ENCODE data around the gene ZKSCAN3. TPM values are rescaled to one million over a fixed set of nuclear protein-coding genes. Genes with fewer than 3 reads are reported as not detected.

The ZKSCAN3 gene
- polyA plus RNA-seq, 3 donors: 0.36 to 1.7 (median 1.6) TPM

DNA sequence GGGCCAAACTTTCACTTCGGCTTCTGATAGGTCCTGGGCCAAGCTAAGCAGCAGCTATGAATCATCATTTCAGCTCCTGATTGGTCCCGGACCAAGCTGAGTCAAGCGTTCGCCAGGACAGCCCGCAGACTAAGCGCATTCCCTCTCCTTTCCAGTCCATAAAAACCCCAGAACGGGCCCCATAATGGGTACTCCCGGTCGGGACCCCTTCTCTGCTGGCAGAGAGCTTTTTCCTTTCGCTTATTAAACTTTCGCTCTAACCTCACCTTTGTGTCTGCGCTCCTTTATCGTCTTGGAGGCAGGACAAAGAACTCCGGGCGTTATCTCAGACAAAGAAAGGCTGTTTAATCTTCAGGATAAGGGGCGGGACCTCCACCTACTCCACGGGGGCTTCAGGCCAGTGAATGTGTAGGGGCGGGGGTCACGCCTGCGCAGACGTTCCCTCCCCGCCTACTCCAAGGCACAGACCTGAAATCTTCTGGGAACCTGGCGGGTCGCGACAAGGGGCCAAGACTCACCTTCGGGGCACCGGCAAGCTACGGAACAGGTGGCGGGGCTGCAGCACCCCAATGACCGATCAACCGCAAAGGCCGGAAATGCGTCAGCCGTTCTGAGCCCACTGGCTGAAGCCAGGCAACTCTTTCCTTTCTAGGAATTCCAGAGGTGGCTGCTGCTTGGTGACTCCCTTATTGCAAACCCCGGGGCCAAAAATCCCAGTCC, 14.0 kb upstream of the ZKSCAN3 start, which contains the start of gene ZSCAN31:
Gene ZSCAN31, minus strand, starts transcription at position 585 of the 720 bp plus-strand sequence. CDS start 6,465 bp downstream, outside the sequence.
- TF ChIP-seq, protein P1, sequence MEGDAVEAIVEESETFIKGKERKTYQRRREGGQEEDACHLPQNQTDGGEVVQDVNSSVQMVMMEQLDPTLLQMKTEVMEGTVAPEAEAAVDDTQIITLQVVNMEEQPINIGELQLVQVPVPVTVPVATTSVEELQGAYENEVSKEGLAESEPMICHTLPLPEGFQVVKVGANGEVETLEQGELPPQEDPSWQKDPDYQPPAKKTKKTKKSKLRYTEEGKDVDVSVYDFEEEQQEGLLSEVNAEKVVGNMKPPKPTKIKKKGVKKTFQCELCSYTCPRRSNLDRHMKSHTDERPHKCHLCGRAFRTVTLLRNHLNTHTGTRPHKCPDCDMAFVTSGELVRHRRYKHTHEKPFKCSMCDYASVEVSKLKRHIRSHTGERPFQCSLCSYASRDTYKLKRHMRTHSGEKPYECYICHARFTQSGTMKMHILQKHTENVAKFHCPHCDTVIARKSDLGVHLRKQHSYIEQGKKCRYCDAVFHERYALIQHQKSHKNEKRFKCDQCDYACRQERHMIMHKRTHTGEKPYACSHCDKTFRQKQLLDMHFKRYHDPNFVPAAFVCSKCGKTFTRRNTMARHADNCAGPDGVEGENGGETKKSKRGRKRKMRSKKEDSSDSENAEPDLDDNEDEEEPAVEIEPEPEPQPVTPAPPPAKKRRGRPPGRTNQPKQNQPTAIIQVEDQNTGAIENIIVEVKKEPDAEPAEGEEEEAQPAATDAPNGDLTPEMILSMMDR (IDR thresholded peaks at IDR 0.05): no peak
- H3K4me3 Mint-ChIP-seq: no peak within 1 kb of the TSS
- Histone ChIP-seq H3K4me1 (ENCODE audit: control insufficient read depth in 1 of 2, insufficient read depth in 2 of 2, low read length in 2 of 2) (peaks cover 15 to 16% of the 10 kb centered on the region in 2 donors), H3K36me3 (replicated peaks in 1 of 2; ENCODE audit: control insufficient read depth in 1 of 2, insufficient read depth in 2 of 2, low read length in 2 of 2) (no peaks in the 10 kb centered on the region), H3K9me3 (replicated peaks in 1 of 2; ENCODE audit: control insufficient read depth in 1 of 2, insufficient read depth in 1 of 2, low read length in 2 of 2) (peaks cover 0 to 8% of the 10 kb centered on the region in 2 donors), H3K4me3 (replicated peaks in 1 of 3; ENCODE audit: low read depth in 2 of 3, low read length in 3 of 3) (peak within 1 kb of the TSS; percentile 86 to 94 (median 89)), H3K9ac (ENCODE audit: insufficient read depth, low read length, poor library complexity, severe bottlenecking) (peak within 1 kb of the TSS; percentile 76), H3K79me2 (ENCODE audit: insufficient read depth, low read length) (no peaks in the 10 kb centered on the region), H3K4me2 (replicated peaks; ENCODE audit: extremely low read depth, low read length, poor library complexity, severe bottlenecking) (peak within 1 kb of the TSS; percentile 79), H3K27me3 (ENCODE audit: control insufficient read depth in 2 of 2, insufficient read depth in 2 of 2, low read length in 2 of 2) (no peaks in the 10 kb centered on the region), H3K27ac (ENCODE audit: low read depth in 1 of 2, low read length in 2 of 2) (peak within 1 kb of the TSS; percentile 88 to 90), H4K20me1 (ENCODE audit: insufficient read depth, low read length) (no peaks in the 10 kb centered on the region), H2AFZ (ENCODE audit: insufficient read depth, low read depth, low read length, poor library complexity, severe bottlenecking) (peak within 1 kb of the TSS; percentile 89)
- H3K27me3 Mint-ChIP-seq (ENCODE audit: low read depth in 3 of 3): no peaks in the 10 kb centered on the region
- peak within 1 kb of the TSS in 1 of 7 donors; percentile 57 for H3K27ac Mint-ChIP-seq
- under 1% methylated on average over 31 of the region's 35 CpGs for WGBS (ENCODE audit: insufficient coverage)
- intact Hi-C loops (cut with micrococcal nuclease): loop anchor here (5.0 to 10.0 kb wide), 5 partner anchors 71 to 1201 kb away; partner anchors contain the start of genes NKAPL (in 1 of the 2), ZNF165 (in 1 of the 2) and ZSCAN26 (in 1 of the 2)
- peaks cover 4 to 8% (median 8%) of the 10 kb centered on the region in 7 donors for H3K9me3 Mint-ChIP-seq
- peak; percentile 91 to 98 (median 98) for DNase-seq
- peaks cover 5% of the 10 kb centered on the region for H3K4me1 Mint-ChIP-seq
- H3K36me3 Mint-ChIP-seq: no peaks in the 10 kb centered on the region

DNA sequence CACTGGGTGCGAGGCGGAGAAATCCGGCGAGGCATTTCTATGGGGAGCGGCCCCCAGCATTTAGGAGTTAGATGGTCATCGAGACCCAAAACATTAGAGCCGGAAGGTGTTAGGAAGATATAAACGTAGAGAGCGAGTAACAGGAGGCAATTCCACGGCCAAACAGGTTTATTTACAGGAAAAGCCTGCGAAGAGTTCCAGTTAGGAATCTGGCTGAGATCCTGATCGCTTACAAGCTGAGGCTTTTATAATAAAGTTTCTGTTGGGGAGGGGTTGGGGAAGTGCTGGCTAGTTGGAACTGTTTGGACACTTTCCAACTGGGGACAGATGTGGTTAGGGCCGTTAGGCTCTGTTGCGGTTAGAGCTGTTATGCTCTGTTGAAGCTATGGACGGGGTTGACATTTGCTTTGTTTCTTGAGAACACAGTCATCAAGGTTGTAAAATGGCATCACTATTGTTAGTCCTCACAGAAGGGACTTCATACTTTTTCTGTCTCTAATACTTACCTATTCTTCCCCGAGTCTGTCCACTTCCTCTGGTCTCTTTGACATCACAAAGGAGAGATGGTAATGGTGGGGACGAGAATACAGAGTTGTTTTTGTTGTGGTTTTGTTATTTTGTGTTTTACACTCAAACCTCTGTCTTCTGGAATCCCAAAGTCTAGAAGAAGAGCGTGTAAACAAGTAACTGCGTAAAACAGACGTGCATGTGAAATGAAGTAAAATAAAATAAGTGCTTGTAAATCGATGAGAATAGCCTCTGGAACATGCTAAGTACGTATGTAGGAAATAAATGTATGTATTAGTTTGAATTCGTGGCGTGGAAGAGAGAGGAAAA, 13.2 kb upstream of the ZKSCAN3 start:
- Mint-ChIP-seq H3K27ac (no peak overlapping the region), H3K27me3 (ENCODE audit: low read depth in 3 of 3) (no peaks in the 10 kb centered on the region), H3K9me3 (peaks cover 5 to 15% (median 11%) of the 10 kb centered on the region in 7 donors), H3K4me3 (no peak overlapping the region), H3K36me3 (no peaks in the 10 kb centered on the region), H3K4me1 (peaks cover 5% of the 10 kb centered on the region)
- H3K9ac ChIP-seq (ENCODE audit: insufficient read depth, low read length, poor library complexity, severe bottlenecking): peak overlapping the region; percentile 76
- no peaks in the 10 kb centered on the region for H3K36me3 ChIP-seq (replicated peaks in 1 of 2; ENCODE audit: control insufficient read depth in 1 of 2, insufficient read depth in 2 of 2, low read length in 2 of 2)
- intact Hi-C loops (cut with micrococcal nuclease): loop anchor here (5.0 to 10.0 kb wide), 5 partner anchors 72 to 1202 kb away; partner anchors contain the start of genes NKAPL (in 1 of the 2), ZNF165 (in 1 of the 2) and ZSCAN26 (in 1 of the 2)
- peak overlapping the region; percentile 89 for H2AFZ ChIP-seq (ENCODE audit: insufficient read depth, low read depth, low read length, poor library complexity, severe bottlenecking)
- H3K27ac ChIP-seq (ENCODE audit: low read depth in 1 of 2, low read length in 2 of 2): peak overlapping the region; percentile 88 to 90
- DNase-seq: peak; percentile 17 to 56 (median 54)
- no peaks in the 10 kb centered on the region for H3K79me2 ChIP-seq (ENCODE audit: insufficient read depth, low read length)
- peak overlapping the region; percentile 86 to 94 (median 89) for H3K4me3 ChIP-seq (replicated peaks in 1 of 3; ENCODE audit: low read depth in 2 of 3, low read length in 3 of 3)
- H3K27me3 ChIP-seq (ENCODE audit: control insufficient read depth in 2 of 2, insufficient read depth in 2 of 2, low read length in 2 of 2): no peaks in the 10 kb centered on the region
- H3K4me2 ChIP-seq (replicated peaks; ENCODE audit: extremely low read depth, low read length, poor library complexity, severe bottlenecking): peak overlapping the region; percentile 79
- 12% methylated on average over 20 of the region's 24 CpGs for WGBS (ENCODE audit: insufficient coverage)
- TF ChIP-seq, protein P1 (IDR thresholded peaks at IDR 0.05): no peak
- peaks cover 15 to 16% of the 10 kb centered on the region in 2 donors for H3K4me1 ChIP-seq (ENCODE audit: control insufficient read depth in 1 of 2, insufficient read depth in 2 of 2, low read length in 2 of 2)
- peaks cover 0 to 8% of the 10 kb centered on the region in 2 donors for H3K9me3 ChIP-seq (replicated peaks in 1 of 2; ENCODE audit: control insufficient read depth in 1 of 2, insufficient read depth in 1 of 2, low read length in 2 of 2)
- no peaks in the 10 kb centered on the region for H4K20me1 ChIP-seq (ENCODE audit: insufficient read depth, low read length)
